OCI-LY1 (cell line): ENCODE measurements around the gene MXRA8.

Experiments
- EZH2 ChIP-seq: fragments of 200-600 bp; sonication (generic), shearing (Covaris generic); IDR thresholded peaks from 2 replicates; pipeline ENCODE4 v1.8.0; 2017; ENCODE audit warnings: borderline replicate concordance, mixed run types, mild to moderate bottlenecking, antibody characterized with exemption, low read length, moderate library complexity, mixed read lengths
- TF ChIP-seq, protein P1 (sequence below): fragments of 200-600 bp; sonication (generic), shearing (Covaris generic); IDR thresholded peaks from 2 replicates; pipeline ENCODE4 v1.5.1; 2017; ENCODE audit warnings: mild to moderate bottlenecking, antibody characterized with exemption, low read length, moderate library complexity, mixed read lengths

DNA sequence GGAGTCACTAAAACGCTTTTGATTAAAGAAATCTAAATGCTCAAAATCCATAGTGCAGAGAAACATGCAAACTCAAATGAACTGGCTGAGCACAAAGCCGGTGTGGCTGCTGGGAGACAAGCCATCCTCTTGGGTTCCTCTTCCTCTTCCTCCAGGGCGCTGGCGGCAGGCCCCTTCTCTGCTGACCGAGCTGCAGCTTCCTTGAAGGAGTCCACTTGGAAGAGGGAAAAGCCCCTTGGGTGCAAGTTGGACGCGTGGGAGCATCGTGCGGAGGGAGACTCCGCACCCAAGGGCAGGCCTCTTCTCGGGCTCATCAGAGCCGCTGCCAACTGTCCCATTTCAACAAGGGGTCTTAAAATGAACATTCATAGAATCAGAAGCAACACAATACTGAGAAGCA lies 32.9 kb upstream of the MXRA8 start:
- TF ChIP-seq, protein P1, sequence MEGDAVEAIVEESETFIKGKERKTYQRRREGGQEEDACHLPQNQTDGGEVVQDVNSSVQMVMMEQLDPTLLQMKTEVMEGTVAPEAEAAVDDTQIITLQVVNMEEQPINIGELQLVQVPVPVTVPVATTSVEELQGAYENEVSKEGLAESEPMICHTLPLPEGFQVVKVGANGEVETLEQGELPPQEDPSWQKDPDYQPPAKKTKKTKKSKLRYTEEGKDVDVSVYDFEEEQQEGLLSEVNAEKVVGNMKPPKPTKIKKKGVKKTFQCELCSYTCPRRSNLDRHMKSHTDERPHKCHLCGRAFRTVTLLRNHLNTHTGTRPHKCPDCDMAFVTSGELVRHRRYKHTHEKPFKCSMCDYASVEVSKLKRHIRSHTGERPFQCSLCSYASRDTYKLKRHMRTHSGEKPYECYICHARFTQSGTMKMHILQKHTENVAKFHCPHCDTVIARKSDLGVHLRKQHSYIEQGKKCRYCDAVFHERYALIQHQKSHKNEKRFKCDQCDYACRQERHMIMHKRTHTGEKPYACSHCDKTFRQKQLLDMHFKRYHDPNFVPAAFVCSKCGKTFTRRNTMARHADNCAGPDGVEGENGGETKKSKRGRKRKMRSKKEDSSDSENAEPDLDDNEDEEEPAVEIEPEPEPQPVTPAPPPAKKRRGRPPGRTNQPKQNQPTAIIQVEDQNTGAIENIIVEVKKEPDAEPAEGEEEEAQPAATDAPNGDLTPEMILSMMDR: no peak
- no peak for TF ChIP-seq EZH2
